ENCODE data around the gene GPANK1. TPM values are rescaled to one million over a fixed set of nuclear protein-coding genes. Genes with fewer than 3 reads are reported as not detected.
A peak's percentile ranks its signal among the peaks of the same experiment; 100 is the strongest.

GPANK1 gene
- total and polyA plus RNA-seq, 9 of the 15 experiments (the other 6 are each of a cell fraction or from before 2014, with no cell fraction given) = 32.2 to 111 (median 46.3) TPM

- TF ChIP-seq STAT5B (CRISPR knock-in tag; IDR thresholded peaks at IDR 0.05) (no peak), TFAM (CRISPR knock-in tag; conservative IDR thresholded peaks at IDR 0.05) (no peak), GTF2F1 (IDR thresholded peaks at IDR 0.05; ENCODE audit: low read depth, low read length) (peak; percentile 83), RNF2 (IDR thresholded peaks at IDR 0.05) (no peak; the same call in none of the 2 replicates), ZNF609 (CRISPR knock-in tag; IDR thresholded peaks at IDR 0.05; ENCODE audit: borderline replicate concordance) (no peak), FOXJ2 (tag; IDR thresholded peaks at IDR 0.05) (no peak), ZBTB34 (CRISPR knock-in tag; IDR thresholded peaks at IDR 0.05) (no peak), GABPB1 (CRISPR knock-in tag; IDR thresholded peaks at IDR 0.05) (peak; percentile 81), STAG1 (CRISPR knock-in tag; IDR thresholded peaks at IDR 0.05; ENCODE audit: borderline replicate concordance) (peak; percentile 18; the same call in 1 of the 2 replicates), PURB (CRISPR knock-in tag; IDR thresholded peaks at IDR 0.05; ENCODE audit: low read depth) (no peak), IRF2 (CRISPR knock-in tag; IDR thresholded peaks at IDR 0.05) (no peak), AFF1 (IDR thresholded peaks at IDR 0.05; ENCODE audit: low read depth in 1 of 2, partially characterized antibody in 2 of 2) (no peak), PTBP1 (IDR thresholded peaks at IDR 0.05; ENCODE audit: low read depth, low read length) (no peak), MNT (conservative IDR thresholded peaks at IDR 0.05) (no peak; a peak in 3 of 4 replicates)
These were observed 44.0 kb downstream of the GPANK1 start, which contains the start of gene PRRC2A (continued) for GRCh38 chr6:31620586-31621319.
